ENCODE data around the gene ADNP. TPM values are rescaled to one million over a fixed set of nuclear protein-coding genes. Genes with fewer than 3 reads are reported as not detected.

Gene ADNP
- total RNA-seq, 1 experiment from 2014 or later, result 143 TPM

GRCh38 chr20:50930976-50931305 is 296 bp downstream of the ADNP start:
- Mint-ChIP-seq H3K4me3 (peak overlapping the region; percentile 85 to 88), H3K36me3 (ENCODE audit: insufficient read depth in 1 of 3, low read depth in 3 of 3) (peaks cover 35 to 80% (median 68%) of the 10 kb centered on the region in 3 experiments), H3K9me3 (peaks cover 0 to 7% of the 10 kb centered on the region in 2 experiments; a peak in 2 of 5 replicates), H3K4me1 (peaks cover 31 to 40% of the 10 kb centered on the region in 2 experiments), H3K27ac (peak overlapping the region; percentile 83 to 99 (median 96); a peak in 6 of 7 replicates), H3K27me3 (ENCODE audit: low read depth) (no peaks in the 10 kb centered on the region)
- H2BK120ac ChIP-seq (ENCODE audit: low read depth, low read length, poor library complexity, severe bottlenecking), result no peak overlapping the region
- no peaks in the 10 kb centered on the region for H4K20me1 ChIP-seq (ENCODE audit: control insufficient read depth, insufficient read depth, insufficient read length)
- no peak overlapping the region for H3K4me2 ChIP-seq (ENCODE audit: insufficient read depth, insufficient read length, low read length)
- no peak overlapping the region; the same call in 1 of the 2 replicates for H3K4ac ChIP-seq (ENCODE audit: low read depth, low read length)
- H2AK5ac ChIP-seq (ENCODE audit: insufficient read length, low read length), result no peak overlapping the region
- H3K79me2 ChIP-seq (ENCODE audit: insufficient read depth, low read length), result peaks cover 31% of the 10 kb centered on the region
- H3K4me1 ChIP-seq (ENCODE audit: insufficient read depth, low read length), result peaks cover 6% of the 10 kb centered on the region
- H3K27ac ChIP-seq (ENCODE audit: insufficient read length, low read depth, low read length), result peak overlapping the region; percentile 16
- peak overlapping the region; percentile 100 for H3K14ac ChIP-seq (ENCODE audit: insufficient read depth, low read length)
- H3K27me3 ChIP-seq (ENCODE audit: insufficient read depth, low read length), result no peaks in the 10 kb centered on the region
- no peak overlapping the region for H2AFZ ChIP-seq (ENCODE audit: low read length)
- peak overlapping the region; percentile 97 for H3K9ac ChIP-seq (ENCODE audit: extremely low read depth, insufficient read length, low read length)
- H4K5ac ChIP-seq (ENCODE audit: insufficient read length, low read depth, low read length), result peak overlapping the region; percentile 73
- no peaks in the 10 kb centered on the region for H3K9me3 ChIP-seq (ENCODE audit: control insufficient read depth, low read depth, low read length)
- H3T11ph ChIP-seq (ENCODE audit: low read length), result peak overlapping the region; percentile 96
- no peak overlapping the region for H2BK5ac ChIP-seq (ENCODE audit: insufficient read length, low read length)
- DNase-seq, result no peak
- H3K23ac ChIP-seq (ENCODE audit: insufficient read length, low read depth, low read length), result no peak overlapping the region
- H3K56ac ChIP-seq (ENCODE audit: insufficient read length, low read depth, low read length), result no peak overlapping the region
- H2BK12ac ChIP-seq (ENCODE audit: insufficient read length, low read depth, low read length), result peak overlapping the region; percentile 90
- TF ChIP-seq, protein P1, sequence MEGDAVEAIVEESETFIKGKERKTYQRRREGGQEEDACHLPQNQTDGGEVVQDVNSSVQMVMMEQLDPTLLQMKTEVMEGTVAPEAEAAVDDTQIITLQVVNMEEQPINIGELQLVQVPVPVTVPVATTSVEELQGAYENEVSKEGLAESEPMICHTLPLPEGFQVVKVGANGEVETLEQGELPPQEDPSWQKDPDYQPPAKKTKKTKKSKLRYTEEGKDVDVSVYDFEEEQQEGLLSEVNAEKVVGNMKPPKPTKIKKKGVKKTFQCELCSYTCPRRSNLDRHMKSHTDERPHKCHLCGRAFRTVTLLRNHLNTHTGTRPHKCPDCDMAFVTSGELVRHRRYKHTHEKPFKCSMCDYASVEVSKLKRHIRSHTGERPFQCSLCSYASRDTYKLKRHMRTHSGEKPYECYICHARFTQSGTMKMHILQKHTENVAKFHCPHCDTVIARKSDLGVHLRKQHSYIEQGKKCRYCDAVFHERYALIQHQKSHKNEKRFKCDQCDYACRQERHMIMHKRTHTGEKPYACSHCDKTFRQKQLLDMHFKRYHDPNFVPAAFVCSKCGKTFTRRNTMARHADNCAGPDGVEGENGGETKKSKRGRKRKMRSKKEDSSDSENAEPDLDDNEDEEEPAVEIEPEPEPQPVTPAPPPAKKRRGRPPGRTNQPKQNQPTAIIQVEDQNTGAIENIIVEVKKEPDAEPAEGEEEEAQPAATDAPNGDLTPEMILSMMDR (conservative IDR thresholded peaks at IDR 0.05), result no peak
- peak overlapping the region; percentile 100 for H3K18ac ChIP-seq (ENCODE audit: insufficient read length, low read depth, low read length)
- H3K23me2 ChIP-seq (ENCODE audit: insufficient read length, low read depth, low read length, poor library complexity, severe bottlenecking), result peaks cover 14% of the 10 kb centered on the region
- H2BK20ac ChIP-seq (ENCODE audit: low read depth, low read length, poor library complexity, severe bottlenecking), result no peak overlapping the region
- no peaks in the 10 kb centered on the region for H3K79me1 ChIP-seq (ENCODE audit: insufficient read depth, low read depth, low read length, poor library complexity, severe bottlenecking)
- WGBS (ENCODE audit: extremely low coverage, insufficient read length, low lambda C conversion rate), result no CpG with 5 or more reads among the region's 45 CpGs
- H4K8ac ChIP-seq (replicated peaks; ENCODE audit: insufficient read length, low read depth, low read length), result no peak overlapping the region
- H4K91ac ChIP-seq (ENCODE audit: insufficient read length, low read depth, low read length), result no peak overlapping the region
- no peak overlapping the region for H2BK15ac ChIP-seq (ENCODE audit: low read depth, low read length)
